GM12891 (cell line): ENCODE measurements around the gene ZNF518A.

Source experiments
- POLR2A ChIP-seq: IDR thresholded peaks from 2 replicates; pipeline ENCODE4 v1.6.1; 2011; ENCODE audit warnings: low read depth, low read length, control low read depth
- POLR2AphosphoS5 ChIP-seq: IDR thresholded peaks from 2 replicates; pipeline ENCODE4 v1.6.1; 2011; ENCODE audit warnings: low read depth, low read length, control low read depth

DNA sequence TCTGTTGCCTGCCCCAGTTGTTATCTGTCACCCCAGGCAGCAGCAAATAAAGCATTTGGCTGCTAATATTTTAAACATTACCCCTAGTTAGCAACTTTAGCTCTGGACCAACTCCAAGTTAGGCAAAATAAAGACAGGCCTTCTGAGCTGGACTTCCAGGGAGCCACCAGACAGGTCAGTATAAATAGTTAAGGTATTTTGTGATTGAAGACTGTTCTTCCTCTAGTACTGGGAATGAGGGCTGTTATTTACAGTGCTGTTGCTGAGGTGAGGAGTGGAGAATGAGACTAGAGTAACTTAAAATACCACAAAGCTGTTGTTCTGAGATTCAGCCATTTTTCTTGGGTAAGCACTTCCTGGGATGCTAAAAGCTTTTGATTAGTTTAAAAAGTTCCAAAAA is 40.1 kb downstream of the ZNF518A start:
- no peak for TF ChIP-seq POLR2A
- TF ChIP-seq POLR2AphosphoS5, result no peak
